ENCODE measurements around the gene TMEM161A. TPM values are rescaled to one million over a fixed set of nuclear protein-coding genes. Genes with fewer than 3 reads are reported as not detected.

The TMEM161A gene
- total and polyA plus RNA-seq, 2 of the 13 experiments (the other 11 are each of a cell fraction or from before 2014, with no cell fraction given) = 25.9 to 31.4 TPM

GRCh38 chr19:19138109-19138981, at the start of gene TMEM161A (continued):
- TF ChIP-seq ZNF775 (CRISPR knock-in tag; IDR thresholded peaks at IDR 0.05; ENCODE audit: borderline replicate concordance) (no peak), ZNF337 (CRISPR knock-in tag; IDR thresholded peaks at IDR 0.05; ENCODE audit: borderline replicate concordance, low read depth) (0 out of 2 replicates have a peak, but pooled peaks have one; percentile 40), ZNF207 (IDR thresholded peaks at IDR 0.05; ENCODE audit: borderline replicate concordance) (no peak), CEBPB (IDR thresholded peaks at IDR 0.05; ENCODE audit: borderline replicate concordance, low read depth, low read length) (no peak), ZSCAN29 (CRISPR knock-in tag; conservative IDR thresholded peaks at IDR 0.05) (0 out of 2 replicates have a peak, but pooled peaks have one; percentile 41), HOMEZ (CRISPR knock-in tag; IDR thresholded peaks at IDR 0.05; ENCODE audit: low read depth) (no peak), ZNF629 (CRISPR knock-in tag; conservative IDR thresholded peaks at IDR 0.05) (no peak; the same call in 1 of the 2 replicates), ZFP37 (CRISPR knock-in tag; IDR thresholded peaks at IDR 0.05; ENCODE audit: borderline replicate concordance) (no peak), RARA (CRISPR knock-in tag; IDR thresholded peaks at IDR 0.05) (no peak), ZNF674 (CRISPR knock-in tag; IDR thresholded peaks at IDR 0.05; ENCODE audit: low read depth) (no peak), MIER3 (CRISPR knock-in tag; IDR thresholded peaks at IDR 0.05; ENCODE audit: borderline replicate concordance) (no peak), ZNF556 (CRISPR knock-in tag; IDR thresholded peaks at IDR 0.05; ENCODE audit: borderline replicate concordance) (no peak), FLYWCH1 (CRISPR knock-in tag; IDR thresholded peaks at IDR 0.05) (no peak), REST (IDR thresholded peaks at IDR 0.05; ENCODE audit: borderline replicate concordance in 1 of 2, low read depth in 1 of 2, low read length in 2 of 2) (no peak), SOX6 (IDR thresholded peaks at IDR 0.05) (no peak), SOX6 (CRISPR knock-in tag; IDR thresholded peaks at IDR 0.05) (no peak), SCMH1 (CRISPR knock-in tag; IDR thresholded peaks at IDR 0.05; ENCODE audit: borderline replicate concordance) (no peak)
- TF ChIP-seq, protein P1, sequence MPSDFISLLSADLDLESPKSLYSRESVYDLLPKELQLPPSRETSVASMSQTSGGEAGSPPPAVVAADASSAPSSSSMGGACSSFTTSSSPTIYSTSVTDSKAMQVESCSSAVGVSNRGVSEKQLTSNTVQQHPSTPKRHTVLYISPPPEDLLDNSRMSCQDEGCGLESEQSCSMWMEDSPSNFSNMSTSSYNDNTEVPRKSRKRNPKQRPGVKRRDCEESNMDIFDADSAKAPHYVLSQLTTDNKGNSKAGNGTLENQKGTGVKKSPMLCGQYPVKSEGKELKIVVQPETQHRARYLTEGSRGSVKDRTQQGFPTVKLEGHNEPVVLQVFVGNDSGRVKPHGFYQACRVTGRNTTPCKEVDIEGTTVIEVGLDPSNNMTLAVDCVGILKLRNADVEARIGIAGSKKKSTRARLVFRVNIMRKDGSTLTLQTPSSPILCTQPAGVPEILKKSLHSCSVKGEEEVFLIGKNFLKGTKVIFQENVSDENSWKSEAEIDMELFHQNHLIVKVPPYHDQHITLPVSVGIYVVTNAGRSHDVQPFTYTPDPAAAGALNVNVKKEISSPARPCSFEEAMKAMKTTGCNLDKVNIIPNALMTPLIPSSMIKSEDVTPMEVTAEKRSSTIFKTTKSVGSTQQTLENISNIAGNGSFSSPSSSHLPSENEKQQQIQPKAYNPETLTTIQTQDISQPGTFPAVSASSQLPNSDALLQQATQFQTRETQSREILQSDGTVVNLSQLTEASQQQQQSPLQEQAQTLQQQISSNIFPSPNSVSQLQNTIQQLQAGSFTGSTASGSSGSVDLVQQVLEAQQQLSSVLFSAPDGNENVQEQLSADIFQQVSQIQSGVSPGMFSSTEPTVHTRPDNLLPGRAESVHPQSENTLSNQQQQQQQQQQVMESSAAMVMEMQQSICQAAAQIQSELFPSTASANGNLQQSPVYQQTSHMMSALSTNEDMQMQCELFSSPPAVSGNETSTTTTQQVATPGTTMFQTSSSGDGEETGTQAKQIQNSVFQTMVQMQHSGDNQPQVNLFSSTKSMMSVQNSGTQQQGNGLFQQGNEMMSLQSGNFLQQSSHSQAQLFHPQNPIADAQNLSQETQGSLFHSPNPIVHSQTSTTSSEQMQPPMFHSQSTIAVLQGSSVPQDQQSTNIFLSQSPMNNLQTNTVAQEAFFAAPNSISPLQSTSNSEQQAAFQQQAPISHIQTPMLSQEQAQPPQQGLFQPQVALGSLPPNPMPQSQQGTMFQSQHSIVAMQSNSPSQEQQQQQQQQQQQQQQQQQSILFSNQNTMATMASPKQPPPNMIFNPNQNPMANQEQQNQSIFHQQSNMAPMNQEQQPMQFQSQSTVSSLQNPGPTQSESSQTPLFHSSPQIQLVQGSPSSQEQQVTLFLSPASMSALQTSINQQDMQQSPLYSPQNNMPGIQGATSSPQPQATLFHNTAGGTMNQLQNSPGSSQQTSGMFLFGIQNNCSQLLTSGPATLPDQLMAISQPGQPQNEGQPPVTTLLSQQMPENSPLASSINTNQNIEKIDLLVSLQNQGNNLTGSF (CRISPR knock-in tag; IDR thresholded peaks at IDR 0.05) = 0 out of 2 replicates have a peak, but pooled peaks have one; percentile 33
